HEK293 (cell line): ENCODE results near the gene WDR4.
"Not testable (repeated sequence)": the region's sequence is repeated elsewhere in the genome, so short reads cannot be mapped to it uniquely, and the experiment has no call there.

ENCODE experiments used
- CTCF ChIA-PET: fragments of 350-600 bp; formaldehyde crosslinking; extraction: SDS; loops from one replicate; lab custom pipeline; 2021; ENCODE audit warnings: antibody characterized with exemption; lab: Yijun Ruan, JAX
- POLR2A ChIA-PET: fragments of 300-600 bp; formaldehyde crosslinking; extraction: SDS; loops from one replicate; lab custom pipeline; 2020; ENCODE audit warnings: antibody characterized with exemption, inconsistent platforms; lab: Yijun Ruan, JAX
- H3K27ac ChIP-seq: fragments of 200-500 bp; sonication (Bioruptor generic); 2 replicates; pipeline ENCODE4 v1.5.1; 2014; ENCODE audit warnings: low read depth, low read length, control low read depth, inconsistent platforms; ENCODE audit errors: extremely low read depth
- H3K36me3 ChIP-seq, 2 experiments: fragments of 200-500 bp in 1 of 2; sonication (Bioruptor generic) in 1 of 2; 1 replicate in 1 of 2; 2 replicates in 1 of 2; pipeline ENCODE4 v1.5.1; 2014 to 2017; ENCODE audit warnings: inconsistent platforms in 2 of 2, low read length in 2 of 2; ENCODE audit not compliant: control insufficient read depth in 2 of 2, insufficient read depth in 1 of 2
- H3K4me1 ChIP-seq: fragments of 200-500 bp; sonication (Bioruptor generic); 2 replicates; pipeline ENCODE4 v1.5.1; 2014; ENCODE audit warnings: mild to moderate bottlenecking, low read length, inconsistent platforms; ENCODE audit not compliant: control insufficient read depth, insufficient read depth
- H3K4me3 ChIP-seq: 2 replicates; pipeline ENCODE4 v1.5.1; 2011; ENCODE audit warnings: low read depth, mild to moderate bottlenecking, control low read depth, low read length, moderate library complexity
- H3K9me3 ChIP-seq: fragments of 200-500 bp; sonication (Bioruptor generic); 2 replicates; pipeline ENCODE4 v1.5.1; 2014; ENCODE audit warnings: low read depth, low read length, inconsistent platforms; ENCODE audit not compliant: control insufficient read depth, insufficient read depth
- KLF7 ChIP-seq: fragments of 450-650 bp; formaldehyde crosslinking; IDR thresholded peaks from 2 replicates; pipeline ENCODE4 v1.5.1; 2016; ENCODE audit warnings: missing biosample characterization, missing genetic modification characterization, borderline replicate concordance
- MYNN ChIP-seq: fragments of 450-650 bp; formaldehyde crosslinking; IDR thresholded peaks from 2 replicates; pipeline ENCODE4 v1.5.1; 2016; ENCODE audit warnings: missing biosample characterization, missing genetic modification characterization, borderline replicate concordance
- RBAK ChIP-seq: fragments of 450-650 bp; formaldehyde crosslinking; IDR thresholded peaks from 2 replicates; pipeline ENCODE4 v1.5.1; 2016; ENCODE audit warnings: missing biosample characterization, missing genetic modification characterization
- SCRT2 ChIP-seq: fragments of 450-650 bp; formaldehyde crosslinking; IDR thresholded peaks from 2 replicates; pipeline ENCODE4 v1.5.1; 2016; ENCODE audit warnings: missing biosample characterization, missing genetic modification characterization
- SETDB1 ChIP-seq: IDR thresholded peaks from one replicate; pipeline ENCODE4 v1.6.1; 2017; ENCODE audit warnings: mild to moderate bottlenecking, low read length, moderate library complexity, mixed read lengths; ENCODE audit not compliant: insufficient read length
- SP2 ChIP-seq: fragments of 450-650 bp; formaldehyde crosslinking; IDR thresholded peaks from 2 replicates; pipeline ENCODE4 v1.5.1; 2016; ENCODE audit warnings: missing biosample characterization, missing genetic modification characterization
- TRIM28 ChIP-seq: IDR thresholded peaks from 2 replicates; pipeline ENCODE4 v1.6.1; 2011; ENCODE audit warnings: low read length, control low read depth, borderline replicate concordance
- YY1 ChIP-seq: fragments of 450-650 bp; formaldehyde crosslinking; IDR thresholded peaks from 2 replicates; pipeline ENCODE4 v1.5.1; 2018; ENCODE audit warnings: missing biosample characterization, missing genetic modification characterization
- ZBTB21 ChIP-seq: fragments of 450-650 bp; formaldehyde crosslinking; IDR thresholded peaks from 2 replicates; pipeline ENCODE4 v1.5.1; 2017; ENCODE audit warnings: missing biosample characterization, missing genetic modification characterization
- ZFP37 ChIP-seq: fragments of 450-650 bp; formaldehyde crosslinking; IDR thresholded peaks from 2 replicates; pipeline ENCODE4 v1.5.1; 2016; ENCODE audit warnings: missing biosample characterization, missing genetic modification characterization
- ZNF132 ChIP-seq: fragments of 450-650 bp; formaldehyde crosslinking; IDR thresholded peaks from 2 replicates; pipeline ENCODE4 v1.5.1; 2017; ENCODE audit warnings: missing biosample characterization, missing genetic modification characterization, borderline replicate concordance
- ZNF138 ChIP-seq: fragments of 450-650 bp; formaldehyde crosslinking; IDR thresholded peaks from 2 replicates; pipeline ENCODE4 v1.5.1; 2016; ENCODE audit warnings: missing biosample characterization, missing genetic modification characterization, borderline replicate concordance
- ZNF155 ChIP-seq: fragments of 450-650 bp; formaldehyde crosslinking; IDR thresholded peaks from 2 replicates; pipeline ENCODE4 v1.5.1; 2016; ENCODE audit warnings: missing biosample characterization, missing genetic modification characterization
- ZNF18 ChIP-seq: fragments of 450-650 bp; formaldehyde crosslinking; IDR thresholded peaks from 2 replicates; pipeline ENCODE4 v1.5.1; 2016; ENCODE audit warnings: missing biosample characterization, missing genetic modification characterization
- ZNF324 ChIP-seq: fragments of 450-650 bp; formaldehyde crosslinking; IDR thresholded peaks from 2 replicates; pipeline ENCODE4 v1.5.1; 2016; ENCODE audit warnings: missing biosample characterization, missing genetic modification characterization
- ZNF449 ChIP-seq: fragments of 450-650 bp; formaldehyde crosslinking; IDR thresholded peaks from 2 replicates; pipeline ENCODE4 v1.5.1; 2017; ENCODE audit warnings: missing biosample characterization, mild to moderate bottlenecking, missing genetic modification characterization, moderate library complexity
- ZNF529 ChIP-seq: fragments of 450-650 bp; formaldehyde crosslinking; IDR thresholded peaks from 2 replicates; pipeline ENCODE4 v1.5.1; 2017; ENCODE audit warnings: missing genetic modification characterization, missing biosample characterization; ENCODE audit not compliant: insufficient replicate concordance
- ZNF555 ChIP-seq: fragments of 450-650 bp; formaldehyde crosslinking; conservative IDR thresholded peaks from 2 replicates; pipeline ENCODE4 v1.5.1; 2017; ENCODE audit warnings: missing biosample characterization, mild to moderate bottlenecking, missing genetic modification characterization, inconsistent platforms
- ZNF600 ChIP-seq: fragments of 450-650 bp; formaldehyde crosslinking; IDR thresholded peaks from 2 replicates; pipeline ENCODE4 v1.5.1; 2016; ENCODE audit warnings: missing biosample characterization, missing genetic modification characterization
- ZNF707 ChIP-seq: fragments of 450-650 bp; formaldehyde crosslinking; IDR thresholded peaks from 2 replicates; pipeline ENCODE4 v1.5.1; 2016; ENCODE audit warnings: missing biosample characterization, missing genetic modification characterization
- ZNF777 ChIP-seq: fragments of 450-650 bp; formaldehyde crosslinking; IDR thresholded peaks from 2 replicates; pipeline ENCODE4 v1.5.1; 2017; ENCODE audit warnings: missing biosample characterization, missing genetic modification characterization, borderline replicate concordance
- ZNF830 ChIP-seq: fragments of 450-650 bp; IDR thresholded peaks from 2 replicates; pipeline ENCODE4 v1.5.0; 2018; ENCODE audit warnings: missing biosample characterization, missing genetic modification characterization, low read depth, mild to moderate bottlenecking, moderate library complexity

The WDR4 gene

GRCh38 chr21:42815217-42815616 lies 64.1 kb downstream of the WDR4 start (continued):
- TF ChIP-seq ZNF555 (tag by site-specific recombination) (no peak), ZNF529 (tag by site-specific recombination) (peak; percentile 53), ZNF138 (tag by site-specific recombination) (no peak), ZBTB21 (tag by site-specific recombination) (no peak), ZNF707 (tag by site-specific recombination) (no peak), YY1 (no peak), ZNF132 (tag by site-specific recombination) (no peak), ZNF155 (tag by site-specific recombination) (no peak), ZNF324 (no peak), TRIM28 (peak; percentile 96), ZNF600 (tag by site-specific recombination) (no peak), ZNF830 (no peak), SP2 (tag by site-specific recombination) (no peak), RBAK (tag by site-specific recombination) (no peak), ZNF18 (tag by site-specific recombination) (no peak), ZNF777 (tag by site-specific recombination) (no peak), ZFP37 (tag by site-specific recombination) (no peak), SCRT2 (no peak), ZNF449 (tag by site-specific recombination) (no peak), KLF7 (no peak), SETDB1 (peak; percentile 99)
- TF ChIP-seq, all 188 proteins: peak for 7

GRCh38 chr21:42812528-42813241 lies 66.7 kb downstream of the WDR4 start:
- H3K36me3 ChIP-seq, H3K9me3 ChIP-seq, H3K4me1 ChIP-seq, H3K27ac ChIP-seq, POLR2A ChIA-PET, H3K4me3 ChIP-seq: not testable (repeated sequence)
- CTCF ChIA-PET: interaction anchor here (1.2 to 2.5 kb wide), 2 partner anchors 21 to 219 kb away, joined by 5 to 11 read pairs; no protein-coding TSS in a partner anchor

GRCh38 chr21:42811960-42812359 lies 67.4 kb downstream of the WDR4 start:
- TF ChIP-seq MYNN: no peak
- CTCF ChIA-PET: interaction anchor here (2.5 kb wide), 1 partner anchor 219 kb away, joined by 11 read pairs; no protein-coding TSS in a partner anchor
- Histone ChIP-seq H3K4me3 (no peak overlapping the region), H3K4me1 (no peaks in the 10 kb centered on the region), H3K27ac (no peak overlapping the region), H3K36me3 (no peaks in the 10 kb centered on the region), H3K9me3 (no peaks in the 10 kb centered on the region; the same call in 1 of the 2 replicates)
- POLR2A ChIA-PET: no interaction called here
